ENCODE results near the gene SLC25A43. TPM values are rescaled to one million over a fixed set of nuclear protein-coding genes. Genes with fewer than 3 reads are reported as not detected.

SLC25A43 gene
- total RNA-seq, 4 donors from 2014 or later: 0.87 to 2.7 (median 1.8) TPM

DNA sequence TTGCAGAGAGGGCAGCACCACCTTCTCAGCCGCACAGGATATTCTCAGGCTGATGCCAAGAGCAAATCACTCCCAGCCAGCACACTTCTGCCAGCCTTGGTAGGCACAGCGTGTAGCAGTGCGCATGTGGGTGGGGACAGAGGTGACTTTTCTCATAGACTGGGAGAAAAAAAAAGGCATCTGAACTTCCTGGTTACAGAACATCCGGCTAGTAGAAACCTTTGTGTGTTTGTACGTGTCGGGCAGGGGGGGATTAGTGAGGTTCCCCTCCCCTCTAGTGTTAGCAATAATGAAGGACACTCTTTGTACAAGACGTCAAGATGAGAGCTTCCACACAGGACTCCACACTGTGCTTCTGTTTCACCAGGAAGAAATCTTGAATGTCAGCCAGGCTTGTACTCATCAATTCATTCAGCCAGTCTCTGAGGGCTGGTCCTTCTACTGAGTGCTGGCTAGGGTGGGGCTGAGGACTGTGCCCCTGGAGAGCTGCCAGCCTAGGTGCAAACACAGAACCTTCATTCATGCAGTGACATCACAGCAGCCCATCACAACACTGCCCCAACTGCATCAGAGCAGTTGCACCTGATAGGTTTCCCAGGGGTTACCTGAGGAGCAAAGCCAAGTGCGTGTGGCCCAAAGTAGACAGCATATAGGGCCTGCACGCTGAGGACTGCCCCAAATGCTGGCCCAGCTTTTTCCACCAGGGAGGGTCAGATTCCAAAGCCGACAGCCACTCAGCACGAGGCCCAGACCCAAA, 103.8 kb downstream of the SLC25A43 start:
- Histone ChIP-seq H3K9me3 (no peaks in the 10 kb centered on the region), H3K27ac (no peak overlapping the region), H3K4me3 (no peak overlapping the region), H3K36me3 (no peaks in the 10 kb centered on the region), H3K4me1 (no peaks in the 10 kb centered on the region), H3K27me3 (no peaks in the 10 kb centered on the region)
- no peak for ATAC-seq
- intact Hi-C loops (cut with DNase I; ENCODE audit: low total_unique reads) (no loop called here), in situ Hi-C loops (cut with MboI; ENCODE audit: low sequenced_read_pairs in 4 of 4) (loop anchor here in 1 of 4 donors (25.0 kb wide), 1 partner anchor 234 kb away; no protein-coding TSS in a partner anchor)
- no peak for DNase-seq
- TF ChIP-seq POLR2A (IDR thresholded peaks at IDR 0.05): no peak
- TF ChIP-seq CTCF (IDR thresholded peaks at IDR 0.05 in 4 of 5, conservative IDR thresholded peaks at IDR 0.05 in 1 of 5): no peak

- in situ Hi-C loops (cut with MboI; ENCODE audit: low sequenced_read_pairs in 4 of 4): loop anchor here in 1 of 4 donors (25.0 kb wide), 1 partner anchor 234 kb away; no protein-coding TSS in a partner anchor
- DNase-seq (no peak), ATAC-seq (no peak)
These were observed 104.3 kb downstream of the SLC25A43 start for GRCh38 chrX:119503484-119503861.

More at GRCh38 chrX:119503484-119503861, 104.3 kb downstream of the SLC25A43 start:
- Histone ChIP-seq H3K36me3 (no peaks in the 10 kb centered on the region), H3K27ac (no peak overlapping the region), H3K4me3 (no peak overlapping the region), H3K4me1 (no peaks in the 10 kb centered on the region), H3K9me3 (no peaks in the 10 kb centered on the region), H3K27me3 (no peaks in the 10 kb centered on the region)
- TF ChIP-seq POLR2A (IDR thresholded peaks at IDR 0.05) (no peak), CTCF (IDR thresholded peaks at IDR 0.05 in 4 of 5, conservative IDR thresholded peaks at IDR 0.05 in 1 of 5) (no peak)
- intact Hi-C loops (cut with DNase I; ENCODE audit: low total_unique reads): no loop called here

Other genes starting within 250 kb of the SLC25A43 start
- gene PGRMC1, start 163.1 kb upstream of the SLC25A43 start, total RNA-seq: 10 to 100 TPM; 11.4 to 14.4 (median 13.0) TPM
- gene SLC25A5, start 69.1 kb downstream of the SLC25A43 start, total RNA-seq: 10 to 100 TPM; 38.2 to 65.3 (median 52.2) TPM
- gene STEEP1, start 166.1 kb downstream of the SLC25A43 start, total RNA-seq: 10 to 100 TPM; 15.3 to 38.0 (median 17.3) TPM
- gene UBE2A, start 175.2 kb downstream of the SLC25A43 start, total RNA-seq: 10 to 100 TPM; 28.1 to 41.7 (median 35.9) TPM
- gene NKRF, start 207.1 kb downstream of the SLC25A43 start, total RNA-seq: 1 to 10 TPM; 2.5 to 5.1 (median 4.3) TPM

All from gastrocnemius medialis (tissue), 4 donors.